Stomach smooth muscle (tissue), 2 donors: ENCODE data around the gene PLXNB1.
A peak's percentile ranks its signal among the peaks of the same experiment; 100 is the strongest.
"Not testable (repeated sequence)": the region's sequence is repeated elsewhere in the genome, so short reads cannot be mapped to it uniquely, and the experiment has no call there.

Source experiments
- H3K27ac ChIP-seq: one replicate; pipeline ENCODE4 v1.7.0; 2013; ENCODE audit warnings: mild to moderate bottlenecking, low read length, inconsistent platforms
- H3K27me3 ChIP-seq, 2 donors: one replicate each; pipeline ENCODE4 v1.7.0; 2013; ENCODE audit warnings: low read length in 2 of 2; ENCODE audit not compliant: insufficient read depth in 2 of 2, control insufficient read depth in 1 of 2
- H3K36me3 ChIP-seq, 2 donors: one replicate each; pipeline ENCODE4 v1.7.0; 2013; ENCODE audit warnings: low read length in 2 of 2; ENCODE audit not compliant: control insufficient read depth in 2 of 2, insufficient read depth in 2 of 2
- H3K4me1 ChIP-seq: one replicate; pipeline ENCODE4 v1.7.0; 2013; ENCODE audit warnings: low read length; ENCODE audit not compliant: control insufficient read depth, insufficient read depth
- H3K4me3 ChIP-seq, 2 donors: one replicate each; pipeline ENCODE4 v1.7.0; 2013; ENCODE audit warnings: low read length in 2 of 2
- H3K9ac ChIP-seq, 2 donors: one replicate each; pipeline ENCODE4 v1.7.0; 2013; ENCODE audit warnings: low read length in 2 of 2, mild to moderate bottlenecking in 1 of 2
- H3K9me3 ChIP-seq, 2 donors: one replicate each; pipeline ENCODE4 v1.7.0; 2013; ENCODE audit warnings: low read length in 2 of 2; ENCODE audit not compliant: control insufficient read depth in 2 of 2
- donor health status: healthy.
- donor health status: Pancreatic carcinoma.

Gene PLXNB1

GRCh38 chr3:48403533-48404439 lies 26.1 kb downstream of the PLXNB1 start:
- H3K4me3 ChIP-seq: no peak overlapping the region
- peak overlapping the region; percentile 96 for H3K27ac ChIP-seq
- H3K9ac ChIP-seq: no peak overlapping the region
- H3K27me3 ChIP-seq: no peaks in the 10 kb centered on the region
- H3K4me1 ChIP-seq: peaks cover 19% of the 10 kb centered on the region
- H3K36me3 ChIP-seq: peaks cover 25 to 41% of the 10 kb centered on the region in 2 donors
- no peaks in the 10 kb centered on the region for H3K9me3 ChIP-seq

- Histone ChIP-seq H3K27me3 (no peaks in the 10 kb centered on the region), H3K4me1 (peaks cover 19% of the 10 kb centered on the region), H3K36me3 (peaks cover 23 to 35% of the 10 kb centered on the region in 2 donors), H3K9ac (peak overlapping the region; percentile 55 to 59), H3K27ac (peak overlapping the region; percentile 96), H3K9me3 (no peaks in the 10 kb centered on the region), H3K4me3 (no peak overlapping the region)
Measured at GRCh38 chr3:48402907-48403306, 27.0 kb downstream of the PLXNB1 start.

- H3K9ac ChIP-seq: peak overlapping the region; percentile 58 to 59
- peaks cover 19% of the 10 kb centered on the region for H3K4me1 ChIP-seq
- H3K27ac ChIP-seq: peak overlapping the region; percentile 96
- H3K36me3 ChIP-seq: peaks cover 23 to 32% of the 10 kb centered on the region in 2 donors
- peak overlapping the region in 1 of 2 donors; percentile 8 for H3K4me3 ChIP-seq
- H3K27me3 ChIP-seq: no peaks in the 10 kb centered on the region
- H3K9me3 ChIP-seq: no peaks in the 10 kb centered on the region
Measured at GRCh38 chr3:48402281-48402732, 27.6 kb downstream of the PLXNB1 start.

- H3K4me3 ChIP-seq, H3K9me3 ChIP-seq, H3K27me3 ChIP-seq: not testable (repeated sequence)
- H3K36me3 ChIP-seq: peaks cover 19 to 24% of the 10 kb centered on the region in 2 donors
- H3K4me1 ChIP-seq: peaks cover 19% of the 10 kb centered on the region
- H3K27ac ChIP-seq: peak overlapping the region; percentile 96
- peak overlapping the region; percentile 56 to 58 for H3K9ac ChIP-seq
Measured at GRCh38 chr3:48401434-48401901, 28.4 kb downstream of the PLXNB1 start.

GRCh38 chr3:48400824-48401433 lies 29.0 kb downstream of the PLXNB1 start:
- H3K9me3 ChIP-seq: no peaks in the 10 kb centered on the region
- H3K4me1 ChIP-seq: peaks cover 19% of the 10 kb centered on the region
- peak overlapping the region; percentile 96 for H3K27ac ChIP-seq
- H3K4me3 ChIP-seq: no peak overlapping the region
- no peaks in the 10 kb centered on the region for H3K27me3 ChIP-seq
- H3K36me3 ChIP-seq: peaks cover 15 to 18% of the 10 kb centered on the region in 2 donors
- no peak overlapping the region for H3K9ac ChIP-seq

GRCh38 chr3:48399387-48400172 lies 30.3 kb downstream of the PLXNB1 start:
- Histone ChIP-seq H3K9ac (peak overlapping the region in 1 of 2 donors; percentile 42), H3K27me3 (no peaks in the 10 kb centered on the region), H3K36me3 (peaks cover 7 to 8% of the 10 kb centered on the region in 2 donors), H3K9me3 (no peaks in the 10 kb centered on the region), H3K27ac (no peak overlapping the region), H3K4me3 (no peak overlapping the region), H3K4me1 (peaks cover 19% of the 10 kb centered on the region)

- Histone ChIP-seq H3K4me1 (peaks cover 19% of the 10 kb centered on the region), H3K4me3 (no peak overlapping the region), H3K27me3 (no peaks in the 10 kb centered on the region), H3K9me3 (no peaks in the 10 kb centered on the region), H3K36me3 (peaks cover 0 to 2% of the 10 kb centered on the region in 2 donors), H3K27ac (no peak overlapping the region), H3K9ac (peak overlapping the region in 1 of 2 donors; percentile 42)
Measured at GRCh38 chr3:48398701-48399386, 31.0 kb downstream of the PLXNB1 start.

GRCh38 chr3:48397767-48398681 lies 31.9 kb downstream of the PLXNB1 start:
- no peaks in the 10 kb centered on the region for H3K36me3 ChIP-seq
- peaks cover 18% of the 10 kb centered on the region for H3K4me1 ChIP-seq
- H3K27me3 ChIP-seq: no peaks in the 10 kb centered on the region
- H3K9ac ChIP-seq: no peak overlapping the region
- H3K9me3 ChIP-seq: no peaks in the 10 kb centered on the region
- no peak overlapping the region for H3K4me3 ChIP-seq
- no peak overlapping the region for H3K27ac ChIP-seq

GRCh38 chr3:48395714-48396113 lies 34.2 kb downstream of the PLXNB1 start:
- H3K9me3 ChIP-seq: no peaks in the 10 kb centered on the region
- H3K27me3 ChIP-seq: no peaks in the 10 kb centered on the region
- H3K4me3 ChIP-seq: no peak overlapping the region
- no peak overlapping the region for H3K27ac ChIP-seq
- no peaks in the 10 kb centered on the region for H3K4me1 ChIP-seq
- no peak overlapping the region for H3K9ac ChIP-seq
- H3K36me3 ChIP-seq: no peaks in the 10 kb centered on the region
